Renal cortical epithelial cell (primary cell): Measurements from ENCODE around the gene MOB3B. TPM values are rescaled to one million over a fixed set of nuclear protein-coding genes. Genes with fewer than 3 reads are reported as not detected.
A peak's percentile ranks its signal among the peaks of the same experiment; 100 is the strongest.
"Not testable (repeated sequence)": the region's sequence is repeated elsewhere in the genome, so short reads cannot be mapped to it uniquely, and the experiment has no call there.

ENCODE experiments used
- DNase-seq: peaks from one replicate; pipeline ENCODE4 v3.0.0-alpha.2; 2011; ENCODE audit warnings: low read depth
- total RNA-seq: library from RNA; depleted of rRNA; stranded (reverse); fragments of >200 nt; gene quantifications from 2 replicates; pipeline ENCODE4 v1.2.3, GENCODE V29; 2014

Gene MOB3B
- total RNA-seq, 1 donor from 2014 or later = 1.4 TPM

DNA sequence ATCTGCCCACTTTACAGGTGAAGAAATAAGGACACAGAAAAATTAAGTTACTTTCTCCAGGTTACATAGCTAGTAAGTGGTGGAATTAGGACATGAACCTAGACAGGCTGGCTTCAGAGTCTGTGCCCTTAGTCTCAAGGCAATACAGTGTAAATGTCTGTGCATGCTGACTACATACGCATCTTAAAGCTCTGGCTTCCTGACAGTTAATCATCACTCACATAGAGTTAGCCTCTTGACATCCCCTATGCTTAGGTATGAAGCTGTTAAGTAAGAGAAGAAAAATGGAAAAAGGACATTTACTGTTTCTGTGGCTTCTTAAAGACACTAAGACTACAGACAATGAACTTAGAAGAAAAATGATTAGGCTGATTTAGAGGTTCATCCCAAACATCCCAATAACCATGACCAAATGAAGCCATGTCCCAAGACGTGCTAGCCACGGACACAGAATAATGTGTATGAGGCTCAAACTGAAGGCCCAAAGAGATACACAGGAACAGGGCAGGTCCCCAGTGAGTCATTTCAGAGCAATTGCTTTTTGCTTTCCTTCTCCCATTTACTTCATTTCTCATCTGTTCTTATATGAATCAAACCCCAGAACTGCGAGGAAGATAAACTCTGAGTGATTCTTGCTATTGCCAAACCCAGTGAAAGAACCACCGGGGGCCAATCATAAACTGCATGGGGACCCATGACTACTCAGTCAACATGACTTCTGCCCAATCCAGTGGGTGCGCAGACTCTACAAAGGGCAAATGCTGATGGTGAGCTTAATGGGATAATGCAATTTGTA lies 105.5 kb downstream of the MOB3B start:
- DNase-seq = no peak

DNA sequence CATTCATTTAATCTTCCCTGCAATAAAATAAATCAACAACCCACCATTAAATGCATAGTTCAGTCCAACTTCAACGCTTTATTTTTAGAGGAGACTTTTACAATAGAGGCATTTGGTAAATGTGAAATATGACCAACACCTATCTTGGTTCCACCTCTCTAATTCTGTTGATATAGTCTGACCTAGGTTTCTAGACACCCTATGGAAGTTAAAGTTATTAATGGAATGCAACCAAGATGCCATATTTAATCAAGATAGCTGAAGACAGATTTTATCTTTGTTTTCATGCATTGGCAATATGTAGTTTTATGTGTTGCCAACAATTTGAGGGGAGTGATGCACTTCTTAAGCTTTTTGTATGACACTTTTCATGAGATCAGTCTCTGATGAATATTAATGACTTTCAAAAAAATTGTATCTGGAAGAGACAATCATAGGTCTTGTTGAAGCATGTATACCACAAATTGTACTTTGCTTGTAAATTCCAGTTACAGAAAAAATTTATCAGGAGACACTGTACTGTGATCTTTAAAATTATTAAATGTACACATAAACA lies 107.3 kb downstream of the MOB3B start:
- DNase-seq = no peak

DNA sequence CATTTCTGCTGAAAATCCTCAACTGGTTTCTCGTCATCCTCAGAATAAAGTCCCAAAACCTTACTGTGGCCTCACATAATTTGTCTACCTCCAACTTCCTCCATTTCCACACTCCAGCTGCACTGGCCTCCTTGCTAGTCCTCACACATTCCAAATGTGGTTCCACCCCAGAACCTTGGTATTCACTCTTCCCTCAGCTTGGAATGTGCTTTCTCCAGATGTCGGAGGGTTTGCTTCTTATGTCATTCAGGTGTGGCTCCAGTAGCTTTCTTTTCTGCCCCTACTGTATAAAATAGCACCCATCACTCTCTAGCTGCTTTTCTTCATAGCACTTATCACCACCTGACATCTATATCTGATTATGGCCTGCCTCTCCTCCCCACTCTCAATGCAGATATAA lies 108.0 kb downstream of the MOB3B start:
- DNase-seq = peak; percentile 52

DNA sequence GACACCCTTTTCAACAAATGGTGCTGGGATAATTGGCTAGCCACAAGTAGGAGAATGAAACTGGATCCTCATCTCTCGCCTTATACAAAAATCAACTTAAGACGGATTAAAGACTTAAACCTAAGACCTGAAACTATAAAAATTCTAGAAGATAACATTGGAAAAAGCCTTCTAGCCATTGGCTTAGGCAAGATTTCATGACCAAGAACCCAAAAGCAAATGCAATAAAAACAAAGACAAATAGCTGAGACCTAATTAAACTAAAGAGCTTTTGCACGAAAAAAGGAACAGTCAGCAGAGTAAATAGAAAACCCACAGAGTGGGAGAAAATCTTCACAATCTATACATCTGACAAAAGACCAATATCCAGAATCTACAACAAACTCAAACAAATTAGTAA lies 110.1 kb downstream of the MOB3B start:
- not testable (repeated sequence) for DNase-seq

DNA sequence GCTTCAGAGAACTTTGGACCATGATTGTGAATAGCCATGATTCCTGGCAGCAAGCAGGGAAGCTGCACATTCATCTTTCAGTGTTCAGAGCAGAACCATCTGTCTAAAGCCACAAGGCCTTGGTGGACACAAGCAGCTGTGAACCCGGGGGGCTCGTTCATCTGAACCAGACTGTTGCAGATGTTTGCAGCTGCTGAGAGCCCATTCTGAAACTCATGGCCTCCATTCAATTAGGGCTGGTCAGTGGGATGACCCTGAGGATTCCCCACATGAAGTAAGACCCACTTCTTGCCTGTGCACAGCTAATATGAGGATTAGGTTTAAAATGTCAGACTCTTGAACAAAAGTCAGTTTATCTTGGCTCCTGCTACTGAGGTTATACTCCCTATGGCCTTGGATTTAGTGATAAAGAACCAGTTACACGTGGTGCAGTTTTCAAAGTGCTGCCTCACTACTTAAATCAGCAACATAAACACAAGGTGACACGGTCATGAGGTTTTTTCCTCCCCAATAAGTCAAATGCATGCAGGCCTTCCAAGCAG lies 115.3 kb downstream of the MOB3B start:
- no peak for DNase-seq

DNA sequence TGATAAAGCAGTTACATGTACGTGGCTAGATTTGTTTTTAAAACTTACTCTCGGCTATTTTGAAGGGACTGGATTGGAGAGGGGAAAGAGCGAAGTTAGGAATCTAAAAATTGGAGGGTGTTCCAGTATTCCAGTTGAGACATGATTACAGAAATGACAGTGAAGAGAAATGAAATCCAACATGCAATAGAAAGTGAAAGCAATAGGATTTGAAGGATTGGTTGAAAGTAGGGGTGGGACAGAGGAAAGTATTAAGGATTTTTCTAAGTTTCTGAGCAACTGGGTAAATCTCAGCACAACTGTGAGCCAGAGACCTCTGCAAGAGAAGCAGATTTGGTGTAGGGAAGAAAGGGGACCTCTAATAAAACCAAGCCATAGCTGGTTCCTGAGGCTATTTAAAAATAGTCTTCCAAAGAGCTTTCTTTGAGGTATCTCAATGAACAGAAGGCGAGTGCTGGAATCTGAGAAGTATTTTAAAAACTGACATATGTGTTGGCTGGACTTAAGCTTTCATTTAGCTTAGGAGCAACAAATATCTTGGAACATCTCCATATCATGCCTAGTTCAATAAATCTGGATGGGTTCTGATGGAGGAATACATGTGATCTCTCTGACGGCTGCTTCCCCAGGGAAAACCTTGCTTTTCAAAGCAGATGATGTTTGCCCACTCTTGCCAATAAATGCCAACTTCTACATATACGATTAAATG lies 115.9 kb downstream of the MOB3B start:
- DNase-seq = no peak

DNA sequence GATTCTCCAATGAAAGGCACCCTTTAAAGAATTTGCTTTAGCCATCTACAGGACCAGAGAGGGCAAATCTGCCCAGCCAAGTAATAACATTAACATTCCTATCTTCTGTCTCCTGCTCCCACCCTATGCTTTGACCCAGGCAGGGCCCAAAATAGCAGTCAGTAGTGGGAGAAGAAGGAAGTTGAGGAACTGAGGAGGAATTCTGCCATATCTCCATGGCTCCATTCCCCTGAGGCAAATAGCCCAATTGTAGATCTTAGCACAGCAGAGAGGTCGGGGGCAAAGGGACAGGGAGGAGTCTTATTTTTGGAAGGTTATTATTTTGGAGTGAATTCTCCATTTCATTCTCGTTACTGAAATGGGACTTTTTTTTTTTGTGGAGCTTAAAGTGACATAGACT lies 116.7 kb downstream of the MOB3B start:
- DNase-seq = no peak

DNA sequence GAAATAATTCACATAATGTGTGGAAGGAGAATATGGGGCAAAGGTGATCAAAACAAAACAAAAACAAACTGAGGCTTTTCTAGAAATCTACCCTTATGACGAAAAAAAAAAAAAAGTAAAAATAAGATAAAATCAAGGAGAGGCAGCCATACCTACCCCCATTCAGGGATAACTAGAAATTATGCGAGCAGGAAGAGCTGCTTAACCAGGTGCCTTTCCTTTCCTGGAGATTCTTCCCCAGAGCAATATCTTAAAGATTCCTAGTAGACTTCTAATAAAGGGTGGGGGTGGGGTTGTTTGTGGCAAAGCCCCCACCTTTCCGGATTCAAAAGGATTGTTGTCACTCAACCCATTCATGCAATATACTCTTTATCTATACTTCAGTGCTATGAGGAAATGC lies 117.5 kb downstream of the MOB3B start:
- DNase-seq = no peak

DNA sequence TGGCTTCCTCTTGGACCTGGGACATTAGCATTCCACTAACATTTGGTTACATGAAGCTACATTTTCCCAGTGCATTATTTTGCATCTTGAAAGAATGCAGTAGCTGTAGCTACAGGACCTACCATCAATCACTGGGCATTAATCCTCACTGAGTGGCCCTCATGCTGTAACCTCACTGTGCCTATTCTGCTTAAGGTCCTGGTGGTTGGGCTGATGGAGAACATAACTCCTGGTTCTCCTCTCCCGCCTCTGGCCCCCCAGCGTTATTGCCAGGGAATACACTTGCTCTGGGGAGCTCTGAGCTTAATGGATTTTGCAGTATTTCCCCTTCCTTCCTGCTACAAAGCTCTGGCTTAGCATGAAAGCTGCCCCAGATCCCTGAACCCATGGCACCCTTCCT lies 121.1 kb downstream of the MOB3B start:
- DNase-seq = no peak

DNA sequence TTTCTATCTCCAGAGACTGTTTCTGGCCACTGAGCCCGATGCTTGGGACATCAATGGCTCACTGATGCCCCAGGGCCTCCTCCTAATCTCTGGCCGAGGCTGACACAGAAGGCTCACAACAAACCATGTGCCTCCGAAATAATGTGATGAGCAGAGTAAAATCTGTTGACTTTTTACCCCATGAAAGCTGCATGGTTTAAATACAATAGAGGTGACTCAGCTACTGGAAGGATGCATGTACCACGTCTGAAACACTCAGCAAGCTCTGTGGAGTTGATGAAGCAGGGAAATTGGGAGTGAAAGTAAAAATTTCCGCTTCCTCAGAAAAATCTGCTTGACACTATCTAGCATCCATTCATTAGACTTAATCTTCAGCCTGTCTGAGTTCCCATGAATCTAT lies 121.6 kb downstream of the MOB3B start:
- DNase-seq = peak; percentile 81

DNA sequence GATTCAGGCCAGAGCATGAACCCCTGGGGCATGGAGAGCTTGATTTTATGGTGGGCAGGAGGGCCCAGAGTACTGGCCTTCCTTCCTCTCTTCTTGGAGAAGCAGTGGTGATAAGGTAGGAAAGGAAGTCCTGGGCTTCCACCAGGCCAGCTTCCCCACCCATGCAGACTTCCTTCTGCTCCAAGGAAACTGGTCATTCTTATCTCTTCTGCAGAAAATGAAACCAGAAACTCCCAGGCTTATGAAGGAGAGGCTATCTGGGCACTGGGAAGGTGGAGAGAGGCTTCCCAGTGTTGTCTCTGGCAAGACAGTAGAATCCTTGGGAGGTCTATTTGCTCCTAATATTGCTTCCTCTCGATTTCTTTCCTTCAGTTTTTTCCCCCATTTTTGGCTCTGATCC lies 122.1 kb downstream of the MOB3B start:
- no peak for DNase-seq

DNA sequence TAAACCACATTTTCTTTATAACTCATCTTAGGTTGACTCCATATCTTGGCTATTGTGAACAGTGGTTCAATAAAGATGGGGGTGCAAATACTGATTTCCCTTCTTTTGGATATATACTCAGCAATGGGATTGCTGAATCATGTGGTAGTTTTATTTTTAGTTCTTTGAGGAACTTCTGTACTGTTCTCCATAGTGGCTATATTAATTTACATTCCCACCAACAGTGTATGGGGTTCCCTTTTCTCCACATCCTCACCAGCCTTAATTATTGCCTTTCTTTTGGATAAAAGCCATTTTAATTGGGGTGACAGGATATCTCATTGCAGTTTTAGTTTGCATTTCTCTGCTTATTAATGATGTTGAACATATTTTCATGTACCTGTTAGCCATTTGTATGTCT lies 125.0 kb downstream of the MOB3B start:
- DNase-seq = no peak

DNA sequence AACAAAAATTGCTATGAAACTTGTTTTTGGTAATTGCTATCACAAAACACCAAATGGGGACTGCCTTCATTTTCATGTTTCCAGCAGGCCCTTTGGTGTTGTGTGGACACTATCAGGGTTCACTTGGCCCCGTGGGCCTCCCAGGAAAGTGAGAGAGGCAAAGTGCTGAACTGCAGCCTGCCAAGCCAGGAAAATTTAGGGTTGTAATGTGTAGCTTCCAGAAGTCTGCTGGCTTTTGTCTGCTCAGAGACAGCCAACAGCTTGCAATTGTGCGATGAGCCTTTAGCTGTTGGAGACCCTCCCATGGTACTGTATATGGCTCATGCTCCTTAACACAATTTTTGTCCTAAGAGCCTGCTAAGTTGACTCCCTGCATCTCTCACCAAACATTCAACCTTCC lies 127.0 kb downstream of the MOB3B start:
- DNase-seq = no peak

DNA sequence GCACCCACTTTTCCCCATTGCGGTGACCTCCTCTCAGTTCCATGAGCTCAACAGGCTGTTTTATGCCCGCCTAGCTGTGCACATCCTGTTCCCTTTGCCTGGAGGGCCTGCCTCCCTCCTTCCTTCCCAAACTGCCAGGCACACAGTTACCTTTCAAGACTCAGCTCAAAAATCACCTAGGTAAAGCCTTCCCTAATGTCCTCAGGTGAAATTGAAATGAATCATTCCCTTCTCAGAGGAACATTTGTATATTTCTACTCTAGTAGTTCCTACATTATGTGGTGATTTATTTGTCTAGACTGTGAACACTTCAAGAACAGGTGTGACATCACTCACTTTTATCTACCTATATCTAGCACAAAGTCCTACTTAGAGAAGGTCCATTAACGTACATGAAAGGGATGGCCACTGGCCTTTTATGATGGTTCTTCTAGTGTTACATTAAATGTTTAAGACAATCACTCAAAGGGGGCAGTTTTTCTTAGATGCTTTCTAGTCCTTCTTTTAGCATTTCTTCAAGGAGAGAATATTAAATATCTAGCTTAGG lies 129.2 kb downstream of the MOB3B start:
- no peak for DNase-seq

DNA sequence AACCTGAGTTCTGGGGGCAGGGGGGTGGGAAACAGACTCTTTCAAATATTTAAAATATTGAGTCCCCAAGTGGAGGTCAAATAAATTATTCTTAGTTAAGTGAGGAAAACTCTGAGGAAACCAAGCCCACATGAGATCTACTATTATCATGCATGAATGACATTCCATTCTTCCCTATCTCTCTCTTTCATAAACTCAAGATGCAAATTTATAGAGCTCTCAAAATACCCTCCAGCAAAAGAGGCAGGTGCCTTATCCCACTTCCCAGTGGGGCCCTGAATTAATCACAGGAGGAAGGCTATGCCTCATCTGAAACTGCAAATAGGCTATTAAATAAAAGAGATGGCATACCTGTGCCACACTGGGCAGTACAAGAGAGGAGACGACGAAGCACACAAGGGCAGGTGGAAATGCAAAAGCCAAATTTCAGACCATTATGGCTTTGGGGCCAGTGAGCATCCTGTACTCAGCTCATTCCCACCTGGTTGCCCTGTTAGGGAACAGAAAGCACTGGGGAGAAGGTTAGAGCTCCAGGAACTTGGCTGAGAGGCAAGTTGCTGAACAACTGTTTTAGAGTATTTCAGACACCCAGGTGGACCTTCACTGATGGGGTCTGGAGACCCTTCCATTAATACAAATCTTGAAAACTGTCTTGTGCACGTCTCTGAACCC lies 130.5 kb downstream of the MOB3B start:
- DNase-seq = no peak

DNA sequence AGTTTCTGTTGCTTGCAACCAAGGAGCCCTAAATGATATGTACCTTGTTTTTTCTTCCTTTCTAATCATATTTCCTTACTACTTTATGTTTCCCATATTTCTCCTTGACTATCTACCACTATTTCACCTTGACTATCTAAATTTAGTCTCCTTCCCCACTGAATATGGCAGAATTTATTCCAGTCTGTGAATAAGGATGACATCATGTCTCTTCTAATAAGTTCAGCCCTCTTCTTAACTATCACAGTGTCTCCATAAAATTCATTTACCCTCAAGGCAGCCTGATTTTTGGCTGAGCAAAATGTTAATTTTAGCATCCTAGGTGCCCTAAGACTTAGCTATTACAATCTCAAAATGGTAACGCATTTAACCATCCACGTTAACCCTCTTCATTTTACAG lies 133.1 kb downstream of the MOB3B start:
- DNase-seq = no peak

DNA sequence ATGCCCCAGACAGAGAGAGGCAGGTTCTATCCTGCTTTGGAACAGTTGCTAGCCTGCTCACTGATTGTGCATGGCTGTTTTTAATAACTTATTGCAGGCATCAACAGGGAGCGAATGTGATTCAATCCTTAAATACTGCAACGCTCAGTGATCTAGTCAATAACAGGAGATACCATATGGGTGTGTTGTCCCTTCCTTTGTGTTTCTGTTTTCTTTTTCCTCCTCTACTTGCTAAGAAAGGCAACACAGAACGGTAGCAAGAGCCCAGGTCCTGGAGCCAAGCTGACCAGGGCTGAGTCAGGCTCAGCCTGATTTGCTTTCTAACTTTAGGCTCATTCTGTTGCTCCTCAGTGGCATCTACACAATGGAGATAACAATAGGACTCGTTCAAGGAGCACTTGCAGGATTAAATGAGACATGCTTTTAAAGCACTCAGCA lies 134.1 kb downstream of the MOB3B start:
- no peak for DNase-seq

DNA sequence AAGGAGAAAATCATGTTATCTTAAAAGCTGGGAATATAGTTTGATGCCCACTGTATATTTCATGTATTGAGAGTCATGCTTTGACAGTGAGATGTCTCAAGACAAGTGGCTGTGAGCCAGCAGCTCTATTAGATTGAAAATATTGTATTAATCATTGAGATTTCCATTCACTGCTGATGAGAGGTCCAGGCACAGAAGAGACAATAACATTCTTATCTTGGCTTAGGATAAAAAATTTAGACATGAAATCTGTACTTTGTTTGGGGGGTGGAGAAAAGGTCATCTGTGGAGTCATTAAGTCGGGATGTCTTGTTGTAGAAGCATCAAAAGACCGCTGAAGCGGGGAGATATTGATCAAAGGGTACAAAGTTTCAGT lies 134.8 kb downstream of the MOB3B start:
- DNase-seq = no peak

DNA sequence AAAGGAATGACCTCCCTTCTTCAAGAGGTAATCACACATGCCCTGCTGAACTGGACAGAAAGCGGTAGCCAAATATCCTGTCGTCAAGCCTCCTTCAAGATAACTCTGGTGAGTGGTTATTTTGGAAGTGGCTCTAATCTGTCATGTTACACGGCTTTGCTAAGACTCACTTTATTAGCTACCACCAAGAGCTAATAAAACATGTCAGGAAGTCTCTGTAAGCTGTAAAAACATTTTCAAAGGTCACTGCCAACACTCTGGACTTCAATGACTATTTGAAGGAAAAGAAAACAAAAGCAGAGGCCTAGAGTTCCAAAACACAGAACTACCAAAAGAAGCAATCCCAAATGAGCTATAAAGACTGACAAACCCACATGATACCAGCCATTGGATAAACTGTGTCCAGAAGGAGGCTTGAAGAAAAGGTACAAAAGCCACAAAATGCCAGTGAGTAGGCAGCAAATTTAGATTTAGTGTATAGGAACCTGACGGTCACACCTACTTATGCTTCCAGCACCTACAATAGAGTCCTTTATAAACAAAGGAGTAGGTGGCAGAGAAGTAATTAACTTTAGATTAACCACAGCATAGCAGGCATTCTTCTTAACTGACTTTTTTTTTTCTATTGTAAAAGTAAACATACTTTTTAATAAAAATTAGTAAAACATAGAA lies 135.3 kb downstream of the MOB3B start:
- peak; percentile 68 for DNase-seq

DNA sequence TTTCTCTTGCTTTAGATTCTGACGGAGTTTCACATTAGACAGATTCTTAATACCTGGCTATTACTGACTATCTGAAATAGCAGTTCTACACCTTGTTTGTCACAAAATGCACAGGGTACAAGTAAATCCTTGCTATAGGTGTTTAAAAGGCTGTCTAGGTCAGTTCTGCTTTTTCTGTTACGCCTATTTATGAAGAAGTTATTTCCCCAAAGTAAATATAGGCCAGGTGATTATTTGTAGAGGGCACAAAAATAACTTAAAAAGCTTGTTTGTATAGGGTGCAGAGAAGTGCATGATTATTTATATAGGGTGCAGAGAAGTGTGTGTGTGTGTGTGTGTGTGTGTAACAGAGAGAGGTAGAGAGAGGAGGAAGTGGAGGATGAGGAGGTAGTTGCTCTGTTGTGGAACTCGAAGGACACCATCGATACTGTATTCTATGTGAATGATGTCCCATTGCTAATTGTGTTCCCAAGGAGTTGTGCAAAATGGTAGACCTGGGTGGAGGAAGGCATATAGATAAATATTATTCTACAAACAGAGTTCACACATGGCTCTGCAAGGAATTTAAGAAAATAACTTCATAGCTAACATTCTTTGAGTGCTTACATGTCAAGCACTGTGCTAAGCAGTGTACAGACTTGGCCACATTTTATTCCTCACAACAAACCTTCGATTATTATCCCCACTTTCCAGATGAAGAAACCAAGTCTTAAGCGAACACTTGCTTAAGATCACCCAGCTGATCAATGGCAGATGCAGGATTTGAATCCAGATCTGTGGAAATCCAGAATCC lies 136.4 kb downstream of the MOB3B start:
- no peak for DNase-seq

DNA sequence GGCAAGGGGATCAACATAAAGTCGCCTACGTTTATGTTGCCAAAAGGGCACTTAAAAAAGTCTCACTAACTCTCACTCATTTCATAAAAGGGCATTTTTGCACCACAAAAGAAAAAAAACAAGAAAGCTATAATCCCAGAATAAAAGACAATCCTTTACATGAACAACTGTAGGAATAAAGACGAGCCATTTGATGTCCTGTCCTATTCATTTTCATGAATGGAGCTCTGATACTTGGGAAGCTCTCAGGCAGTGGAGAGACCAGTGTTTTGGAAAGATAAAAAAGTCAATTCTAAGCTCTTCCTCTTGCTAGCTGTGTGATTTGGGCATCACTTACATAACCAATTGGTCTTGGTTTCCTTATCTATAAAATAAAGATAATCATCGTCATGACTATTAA lies 137.2 kb downstream of the MOB3B start:
- DNase-seq = no peak
